HG03520 (cell line): ENCODE data around the gene CLEC7A.
A peak's percentile ranks its signal among the peaks of the same experiment; 100 is the strongest.

ENCODE experiments used
- ATAC-seq: cut with Tn5 transposase; IDR thresholded peaks from one replicate; pipeline ENCODE4 v1.9.1; 2021; ENCODE audit warnings: mild to moderate bottlenecking, moderate library complexity; ENCODE audit not compliant: unreplicated experiment

CLEC7A gene

DNA sequence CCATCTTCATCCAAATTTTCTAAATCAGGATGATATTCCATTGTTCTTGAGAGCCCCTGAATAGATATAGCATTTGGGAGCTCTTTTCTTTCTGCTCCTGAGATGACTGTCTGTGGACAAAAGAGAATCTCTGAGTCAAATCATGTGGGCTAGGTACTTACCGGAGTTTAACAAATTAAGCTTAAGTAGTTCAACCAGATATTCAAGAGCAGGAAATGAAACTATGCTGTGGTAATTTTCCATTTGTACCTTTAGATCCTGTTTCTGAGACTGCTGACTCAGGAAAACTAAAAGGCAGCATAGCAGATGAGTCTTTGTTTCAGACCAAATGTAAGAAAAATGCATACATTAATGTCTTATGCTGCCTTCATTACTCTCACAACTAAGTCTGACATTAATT lies at the start of gene CLEC7A:
Gene CLEC7A (minus strand): TSS at position 158 of the 400 bp plus-strand sequence. CDS start 117 bp downstream, at position 41.
- ATAC-seq = peak; percentile 88

DNA sequence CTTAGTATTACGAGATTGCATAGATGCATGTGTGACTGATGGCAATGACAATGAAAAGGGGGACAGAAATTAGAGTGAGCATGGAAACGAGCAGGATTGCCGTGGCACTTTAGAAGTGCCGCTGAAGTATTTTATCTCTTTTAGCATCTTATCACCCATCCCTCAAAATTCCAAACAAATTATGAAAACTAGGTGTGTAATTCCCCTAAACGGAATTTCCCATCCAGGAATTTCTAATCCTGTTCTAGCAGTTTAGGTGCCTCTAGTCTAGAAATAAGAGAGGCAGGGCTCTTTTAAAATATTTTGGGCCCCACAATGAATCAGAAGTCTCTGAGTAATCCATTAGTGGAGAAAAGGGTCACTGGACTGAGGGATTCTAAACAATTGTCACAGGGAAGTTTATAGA lies 49.8 kb upstream of the CLEC7A start:
- ATAC-seq = no peak

DNA sequence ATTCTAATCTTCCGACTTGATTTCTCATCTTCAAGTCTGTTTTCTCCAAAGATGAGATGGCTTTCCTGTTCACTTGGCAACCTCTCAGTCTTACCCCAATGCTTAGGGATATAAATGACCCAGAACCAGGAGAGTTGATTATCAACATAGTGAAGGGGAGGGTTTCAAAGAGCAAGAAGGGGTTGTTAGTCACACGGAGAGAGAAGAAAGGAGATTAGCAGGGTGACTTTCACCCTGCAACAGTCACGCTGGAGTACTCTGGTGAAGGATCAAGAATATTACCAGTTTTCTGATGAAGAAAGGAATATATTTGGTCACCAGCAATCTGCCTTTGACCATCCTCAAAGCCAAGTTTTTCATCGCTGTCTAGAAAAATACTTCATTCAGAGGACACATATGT lies 48.8 kb upstream of the CLEC7A start, which contains the start of gene TMEM52B:
Gene TMEM52B (plus strand): TSS at position 212 of the 400 bp plus-strand sequence. CDS start 543 bp downstream, outside the sequence.
- no peak for ATAC-seq

DNA sequence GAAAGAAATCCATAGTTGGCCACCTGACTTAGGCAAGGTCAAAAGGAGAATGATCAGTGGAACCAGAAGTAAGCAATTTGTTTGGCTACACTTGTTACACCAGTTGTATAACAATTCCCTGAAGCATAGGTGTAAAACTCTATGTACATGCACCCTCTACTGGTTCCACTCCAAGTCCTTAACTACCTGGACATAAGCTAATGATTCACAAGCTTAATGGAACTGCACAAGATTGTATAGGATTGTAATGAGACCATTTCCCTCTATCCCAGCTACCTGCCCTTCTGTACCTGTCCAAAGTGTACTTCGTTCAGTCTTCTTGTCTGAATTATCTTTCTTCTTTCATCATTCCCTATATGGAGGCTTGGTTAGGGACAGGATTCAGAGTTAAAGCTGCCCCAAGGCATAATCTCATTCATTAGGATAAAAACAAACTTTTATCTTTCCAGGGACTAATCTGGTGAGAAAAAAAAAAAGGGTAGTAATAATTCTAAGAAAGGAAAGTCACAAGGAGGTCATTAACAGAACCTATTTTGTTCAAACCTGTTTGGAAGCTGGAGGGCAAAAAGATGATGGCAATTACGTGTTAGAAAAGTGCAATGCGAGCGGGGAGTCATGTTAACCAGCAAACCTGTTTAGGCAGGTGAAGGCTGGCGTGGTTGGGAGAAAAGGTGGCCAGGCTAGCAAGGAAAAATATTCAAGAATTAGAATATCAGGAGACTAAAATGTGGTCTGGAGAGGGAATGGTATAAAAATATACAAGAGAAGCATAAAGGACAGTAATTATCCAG lies 46.0 kb upstream of the CLEC7A start:
- no peak for ATAC-seq

DNA sequence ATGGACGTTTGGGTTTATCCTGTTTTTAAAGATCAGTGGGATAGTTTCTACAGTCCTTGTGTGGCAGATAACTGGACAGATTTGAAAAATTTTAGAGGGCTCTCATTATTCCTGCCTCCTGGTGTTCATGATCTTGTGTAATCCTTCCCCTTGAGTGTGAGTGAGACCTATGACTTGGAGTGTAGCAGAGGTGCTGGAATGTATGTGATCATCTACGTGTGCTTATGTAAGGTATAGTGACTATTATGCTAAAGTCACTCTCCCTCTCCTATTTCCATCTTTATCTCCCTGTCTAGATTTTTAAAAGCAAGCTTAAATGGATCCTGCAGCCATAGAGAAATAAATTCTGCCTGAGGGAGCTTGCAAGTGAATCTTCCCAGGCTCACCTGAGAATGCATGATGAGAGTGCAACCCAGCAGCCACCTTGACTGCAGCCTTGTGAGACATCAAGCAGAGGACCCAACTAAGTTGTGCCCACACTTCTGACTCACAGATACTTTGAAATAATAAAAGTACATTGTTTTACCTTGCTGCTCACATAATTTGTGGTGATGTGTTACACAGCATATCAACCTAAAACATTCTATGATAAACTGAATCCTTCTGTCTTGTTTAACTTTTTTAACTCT lies 45.1 kb upstream of the CLEC7A start:
- ATAC-seq = no peak

DNA sequence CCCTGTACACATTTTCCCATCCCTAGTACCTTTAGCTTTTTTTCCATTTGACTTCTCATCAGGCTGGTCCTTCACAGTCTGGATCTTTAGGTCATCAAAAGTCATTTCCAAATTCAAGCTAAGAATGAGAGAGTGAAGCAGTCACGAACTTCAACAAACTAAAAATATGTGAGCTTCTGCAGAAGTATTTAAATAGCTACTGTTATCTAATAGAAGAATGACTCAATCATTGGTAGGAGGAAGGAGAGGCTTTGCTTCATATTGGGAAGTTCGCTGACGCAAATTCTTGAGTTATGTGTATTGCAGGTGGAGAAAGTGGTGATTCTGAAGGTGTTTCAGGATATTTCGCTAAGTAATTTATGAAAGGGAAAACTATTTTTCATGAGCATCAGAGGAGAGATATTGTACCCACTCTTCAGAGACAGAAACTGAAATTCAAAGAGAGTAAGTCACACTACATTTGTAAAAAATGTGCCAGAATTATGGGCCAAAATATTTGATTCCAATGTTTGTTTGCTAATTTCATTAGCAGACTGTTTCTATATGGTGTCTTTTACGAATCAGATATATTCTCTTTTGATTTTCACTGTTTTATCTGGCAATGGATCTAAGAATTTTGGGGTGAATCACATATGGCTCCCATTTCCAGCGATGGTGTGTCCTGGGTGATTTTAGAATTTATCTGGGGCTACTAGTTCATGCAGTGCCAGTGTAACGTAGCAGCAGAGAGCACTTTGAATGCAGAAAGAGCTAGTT lies 42.2 kb upstream of the CLEC7A start, which contains the start of gene OLR1:
Gene OLR1 (minus strand): TSS at position 160 of the 756 bp plus-strand sequence. CDS start 55 bp downstream, at position 105.
- no peak for ATAC-seq

DNA sequence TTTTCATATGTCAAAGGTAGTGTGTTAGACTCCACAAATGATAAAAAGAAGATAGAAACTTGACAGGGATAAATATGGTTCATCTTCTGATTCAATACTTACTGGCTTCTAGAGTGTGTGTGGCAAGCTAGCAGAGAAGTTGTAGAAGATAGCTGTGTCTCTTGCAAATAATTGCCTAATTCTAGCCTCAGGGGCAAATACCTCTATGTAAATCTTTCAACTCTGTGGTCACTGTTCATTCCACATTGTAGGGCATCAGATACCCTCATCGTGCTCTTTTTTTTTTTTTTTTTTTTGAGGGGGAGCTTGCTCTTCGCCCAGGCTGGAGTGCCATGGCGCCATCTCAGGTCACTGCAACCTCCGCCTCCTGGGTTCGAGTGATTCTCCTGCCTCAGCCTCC lies 40.2 kb upstream of the CLEC7A start:
- ATAC-seq = no peak

DNA sequence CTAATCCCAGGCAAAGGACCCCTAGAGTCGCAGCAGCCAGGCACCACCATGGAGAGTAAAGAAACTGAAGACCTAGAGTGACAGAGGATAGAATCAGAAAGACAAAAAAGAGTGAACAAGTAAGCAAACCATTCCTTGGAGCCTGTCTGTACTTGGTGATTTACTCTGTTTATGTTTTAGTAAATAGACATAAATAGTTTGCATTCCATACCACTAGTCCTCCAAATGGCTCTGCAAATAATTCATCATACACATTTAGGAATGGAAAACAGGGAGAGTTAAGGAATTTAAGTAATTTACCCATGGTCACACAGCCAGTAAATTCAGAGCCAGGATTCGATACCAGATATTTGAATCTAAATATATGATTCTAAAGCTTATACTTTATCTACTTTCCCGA lies 39.1 kb upstream of the CLEC7A start:
- no peak for ATAC-seq

DNA sequence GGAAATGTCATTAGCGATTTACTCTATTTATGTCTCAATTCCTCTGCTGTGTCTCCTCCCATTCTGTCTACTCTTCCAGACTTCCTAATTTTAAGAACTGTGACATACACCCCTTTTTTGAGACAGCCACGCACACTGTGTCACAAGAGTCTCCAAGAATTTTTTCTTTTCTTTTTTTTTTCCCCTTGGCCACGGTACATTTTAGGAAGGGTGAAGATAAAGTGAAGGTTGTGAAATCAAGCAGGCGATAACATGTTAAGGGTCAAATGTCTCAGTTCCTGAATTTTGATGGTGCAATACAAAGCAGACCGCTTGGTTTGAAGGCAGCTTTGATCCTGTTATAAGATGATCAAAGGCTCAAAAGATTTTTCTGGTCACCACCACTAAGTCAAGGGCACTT lies 37.6 kb upstream of the CLEC7A start:
- ATAC-seq = no peak

DNA sequence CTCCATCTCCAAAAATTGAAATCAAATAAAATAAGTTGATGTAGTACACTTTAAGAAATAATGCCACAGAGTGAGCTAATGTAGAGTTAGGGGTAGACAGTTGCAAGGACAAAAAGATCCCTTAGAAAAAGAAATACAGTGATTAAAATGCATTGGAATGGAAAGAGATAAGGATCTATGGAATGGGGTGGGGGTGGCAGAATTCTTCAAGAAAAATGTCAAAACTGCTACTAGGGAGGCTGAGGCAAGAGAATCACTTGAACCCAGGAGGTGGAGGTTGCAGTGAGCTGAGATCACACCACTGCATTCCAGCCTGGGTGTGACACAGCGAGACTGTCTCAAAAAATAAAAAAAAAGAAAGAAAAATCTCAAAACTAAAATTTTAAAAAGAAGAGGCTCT lies 35.4 kb upstream of the CLEC7A start:
- ATAC-seq = no peak

DNA sequence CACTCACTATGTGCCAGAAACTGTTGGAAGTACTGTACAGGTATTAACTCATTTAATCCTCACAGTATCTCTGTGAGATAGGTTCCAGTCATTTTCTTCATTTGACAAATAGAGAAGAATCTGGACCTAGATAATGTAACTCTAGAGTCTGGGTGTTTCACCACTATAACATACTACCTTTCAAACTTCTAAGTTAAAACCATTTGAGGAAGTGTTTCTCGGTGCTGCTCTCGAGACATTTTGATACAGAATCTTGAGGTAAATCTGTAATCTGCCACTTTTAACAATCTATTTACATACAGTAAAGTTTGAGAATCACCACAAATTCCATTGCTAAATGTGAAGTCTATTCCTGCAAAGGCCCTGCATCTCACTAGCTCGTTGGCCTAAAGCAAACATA lies 33.1 kb upstream of the CLEC7A start:
- ATAC-seq = no peak

DNA sequence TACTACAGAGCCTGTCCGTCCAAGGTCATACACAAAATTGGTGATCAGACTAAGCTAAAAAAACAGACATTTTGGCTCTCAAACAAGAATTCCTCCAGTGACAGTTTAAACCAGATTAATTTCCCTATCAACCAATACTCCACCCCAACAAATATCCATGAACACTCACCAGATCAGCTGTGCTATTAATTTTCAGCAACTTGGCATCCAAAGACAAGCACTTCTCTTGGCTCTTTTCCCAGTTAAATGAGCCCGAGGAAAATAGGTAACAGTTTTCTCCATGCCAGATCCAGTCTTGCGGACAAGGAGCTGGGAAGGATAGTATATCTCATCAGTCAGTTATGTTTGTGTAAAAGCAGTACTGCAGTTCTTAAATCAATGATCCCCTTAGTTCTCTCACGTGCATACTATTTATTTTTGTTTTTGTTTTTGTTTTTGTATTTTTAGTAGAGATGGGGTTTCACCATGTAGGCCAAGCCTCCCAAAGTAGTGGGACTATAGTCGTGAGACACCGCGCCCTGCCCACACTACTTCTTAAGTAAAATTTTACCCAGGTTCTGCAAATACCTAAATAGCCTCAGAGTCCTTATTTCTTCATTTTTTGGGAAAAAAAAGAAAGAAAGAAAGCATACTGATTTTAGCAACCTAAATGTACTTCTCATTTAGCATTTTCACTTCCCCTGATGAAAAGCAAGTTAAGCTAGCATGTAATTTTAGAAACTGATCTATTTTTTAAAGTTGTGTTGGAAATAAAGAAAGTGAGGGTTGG lies 30.8 kb upstream of the CLEC7A start:
- no peak for ATAC-seq

DNA sequence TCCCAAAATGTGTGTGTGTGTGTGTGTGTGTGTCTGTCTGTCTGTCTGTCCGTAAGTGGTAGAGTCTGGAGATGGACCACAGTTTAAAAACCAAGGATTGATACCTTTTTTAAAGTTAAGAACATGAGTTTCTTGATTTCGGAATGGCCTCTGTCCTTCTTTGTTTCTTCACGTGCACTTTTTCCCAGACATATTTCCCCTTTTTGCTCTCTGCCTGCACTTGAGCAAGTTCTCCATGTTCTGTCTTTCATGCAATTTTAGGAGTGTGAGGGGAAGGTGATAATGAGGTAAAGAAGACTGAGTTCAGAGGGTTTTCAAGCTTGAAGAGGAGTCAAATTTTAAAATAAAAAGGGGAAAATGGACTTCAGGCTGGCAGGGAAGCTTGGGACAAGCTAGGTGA lies 29.3 kb upstream of the CLEC7A start:
- no peak for ATAC-seq

DNA sequence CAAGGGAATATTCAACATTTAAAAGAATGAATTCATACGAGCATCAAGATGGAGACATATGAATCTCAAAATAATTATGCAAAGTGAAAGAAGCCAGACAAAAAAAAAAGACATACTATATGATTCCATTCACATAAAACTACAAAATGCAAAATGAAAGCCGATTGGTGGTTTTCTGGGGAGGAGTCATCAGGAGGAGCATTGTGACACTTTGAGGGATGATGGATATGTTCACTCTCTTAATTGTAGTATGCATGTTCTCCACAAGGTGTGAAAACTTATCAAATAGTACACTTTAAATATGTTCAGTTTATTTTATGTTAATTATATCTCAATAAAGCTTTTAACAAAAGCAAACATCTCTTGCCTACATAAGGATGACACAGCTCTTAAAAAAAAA lies 28.4 kb upstream of the CLEC7A start:
- ATAC-seq = no peak

DNA sequence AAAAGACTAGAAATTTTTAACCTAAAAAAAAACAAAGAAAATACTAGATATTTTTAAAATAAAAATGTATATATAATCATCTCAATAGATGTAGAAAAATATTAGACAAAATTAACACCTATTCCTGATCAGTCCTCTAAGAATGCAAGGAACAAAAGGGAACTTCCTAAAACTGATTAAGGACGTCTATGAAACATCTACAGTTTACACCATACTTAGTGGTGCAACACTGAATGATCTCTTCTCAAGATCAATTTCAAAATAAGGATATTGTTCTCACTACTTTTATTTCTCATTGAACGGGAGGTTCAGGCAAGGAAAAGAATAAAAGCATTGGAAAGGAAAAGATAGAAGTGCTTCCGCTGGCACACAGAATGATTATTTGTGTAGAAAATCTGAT lies 26.0 kb upstream of the CLEC7A start:
- ATAC-seq = no peak

DNA sequence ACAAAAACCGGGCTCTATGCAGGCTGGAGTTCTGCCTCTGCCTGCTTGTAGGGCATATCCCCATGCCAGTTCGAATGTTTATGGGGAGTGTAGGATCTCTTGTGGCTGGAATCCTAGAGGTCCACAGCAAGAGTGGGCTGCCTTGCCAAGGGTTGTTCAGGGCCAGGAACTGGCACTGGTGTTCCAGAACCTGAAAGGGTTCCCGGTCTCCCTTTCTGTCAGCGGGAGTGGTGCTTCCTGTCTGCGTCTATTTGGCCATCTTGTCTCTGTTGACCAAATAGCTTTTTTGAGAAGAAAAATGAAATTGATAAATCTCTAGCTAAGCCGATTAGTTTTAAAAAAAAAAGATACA lies 24.1 kb upstream of the CLEC7A start:
- no peak for ATAC-seq

DNA sequence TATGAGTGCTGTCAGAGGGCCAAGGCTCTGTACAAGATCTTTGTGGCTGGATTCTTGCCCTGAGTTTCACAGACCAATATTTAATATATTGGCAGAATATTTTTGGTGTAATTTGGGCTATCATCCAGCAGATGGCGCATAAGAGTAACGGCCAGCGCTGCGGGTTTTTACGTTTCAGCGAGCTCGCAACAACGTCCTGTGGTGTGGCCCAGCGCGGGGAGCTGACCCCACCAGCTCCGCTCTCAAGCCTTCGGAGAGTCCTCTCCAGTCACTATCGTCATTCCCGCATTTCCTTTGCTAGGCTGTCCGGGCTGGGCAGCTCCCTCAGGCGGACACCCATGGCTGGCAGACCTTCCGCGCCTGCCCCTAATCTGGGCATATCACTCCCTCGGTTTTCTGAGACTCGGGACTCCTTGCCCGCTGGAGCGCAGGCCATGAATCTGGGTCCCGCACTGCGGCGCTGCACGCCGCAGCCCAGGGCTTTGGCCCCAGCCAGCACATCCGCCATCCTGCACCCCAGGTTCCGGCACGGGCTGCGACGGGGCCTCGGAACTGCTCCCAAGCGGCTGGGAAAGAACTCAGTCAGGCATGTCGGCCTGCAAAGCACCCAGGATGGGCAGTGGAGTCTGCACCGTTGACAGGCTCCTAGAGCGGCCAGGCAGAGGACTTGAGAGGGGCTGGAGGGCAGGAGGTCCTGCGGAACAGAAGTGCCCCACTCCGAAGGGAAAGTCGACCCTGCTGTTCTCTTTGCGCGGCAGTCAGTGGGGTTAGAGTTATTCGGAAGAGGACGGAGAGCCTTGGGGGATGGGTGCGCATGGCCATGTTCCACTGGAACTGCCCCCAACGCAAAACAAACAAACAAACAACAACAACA lies 23.5 kb upstream of the CLEC7A start:
- no peak for ATAC-seq

DNA sequence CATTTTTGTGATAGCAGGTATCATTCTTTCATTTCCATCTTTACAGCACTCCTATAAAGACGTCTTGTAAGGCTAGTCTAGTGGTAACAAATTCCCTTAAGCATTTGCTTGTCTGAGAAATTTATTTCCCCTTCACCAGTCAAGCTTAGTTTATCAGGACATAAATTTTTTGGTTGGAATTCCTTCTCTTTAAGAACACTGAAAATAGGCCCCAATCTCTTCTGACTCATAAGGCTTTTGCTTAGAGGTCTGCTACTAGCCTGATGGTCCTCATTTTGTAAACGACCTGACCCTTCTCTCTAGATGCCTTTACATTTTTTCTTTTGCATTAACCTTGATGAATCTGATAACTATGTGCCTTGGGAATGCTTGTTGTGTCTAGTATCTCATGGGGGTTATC lies 21.6 kb upstream of the CLEC7A start:
- ATAC-seq = no peak

DNA sequence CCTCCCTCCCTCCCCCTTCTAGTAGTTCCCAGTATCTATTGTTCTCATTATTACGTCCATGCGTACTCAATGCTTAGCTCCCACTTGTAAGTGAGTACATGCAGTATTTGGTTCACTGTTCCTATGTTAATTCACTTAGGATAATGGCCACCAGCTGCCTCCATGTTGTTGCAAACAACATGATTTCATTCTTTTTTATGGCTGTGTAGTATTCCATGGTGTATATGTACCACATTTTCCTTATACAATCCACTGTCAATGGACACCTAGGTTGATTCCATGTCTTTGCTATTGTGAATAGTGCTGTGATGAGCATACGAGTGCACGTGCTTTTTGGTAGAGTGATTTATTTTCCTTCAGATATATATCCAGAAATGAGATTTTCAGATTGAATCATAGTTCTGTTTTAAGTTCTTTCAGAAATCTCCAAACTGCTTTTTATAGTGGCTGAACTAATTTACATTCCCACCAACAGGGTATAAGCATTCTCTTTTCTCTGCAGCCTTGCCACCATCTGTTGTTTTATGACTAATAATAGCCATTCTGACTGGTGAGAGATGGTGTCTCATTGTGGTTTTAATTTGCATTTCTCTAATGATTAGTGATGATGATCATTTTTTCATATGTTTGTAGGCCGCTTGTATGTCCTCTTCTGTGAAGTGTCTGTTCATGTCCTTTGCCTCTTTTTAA lies 17.9 kb upstream of the CLEC7A start:
- ATAC-seq = peak; percentile 70
